Measurements from ENCODE around the gene KCNQ1. TPM values are rescaled to one million over a fixed set of nuclear protein-coding genes. Genes with fewer than 3 reads are reported as not detected.

Gene KCNQ1
- total RNA-seq, 2 donors from 2014 or later: 4.4 to 25.3 TPM

- Histone ChIP-seq H3K27me3 (replicated peaks; ENCODE audit: insufficient read depth) (no peaks in the 10 kb centered on the region), H3K4me3 (no peak overlapping the region), H3K27ac (no peak overlapping the region), H3K4me1 (ENCODE audit: control insufficient read depth in 1 of 2, low read depth in 2 of 2) (no peaks in the 10 kb centered on the region), H3K9me3 (no peaks in the 10 kb centered on the region), H3K36me3 (no peaks in the 10 kb centered on the region)
- no peak for ATAC-seq (ENCODE audit: insufficient number of reproducible peaks, low FRiP score, low read depth)
- no peak for DNase-seq (ENCODE audit: low spot score)
- TF ChIP-seq, protein P1, sequence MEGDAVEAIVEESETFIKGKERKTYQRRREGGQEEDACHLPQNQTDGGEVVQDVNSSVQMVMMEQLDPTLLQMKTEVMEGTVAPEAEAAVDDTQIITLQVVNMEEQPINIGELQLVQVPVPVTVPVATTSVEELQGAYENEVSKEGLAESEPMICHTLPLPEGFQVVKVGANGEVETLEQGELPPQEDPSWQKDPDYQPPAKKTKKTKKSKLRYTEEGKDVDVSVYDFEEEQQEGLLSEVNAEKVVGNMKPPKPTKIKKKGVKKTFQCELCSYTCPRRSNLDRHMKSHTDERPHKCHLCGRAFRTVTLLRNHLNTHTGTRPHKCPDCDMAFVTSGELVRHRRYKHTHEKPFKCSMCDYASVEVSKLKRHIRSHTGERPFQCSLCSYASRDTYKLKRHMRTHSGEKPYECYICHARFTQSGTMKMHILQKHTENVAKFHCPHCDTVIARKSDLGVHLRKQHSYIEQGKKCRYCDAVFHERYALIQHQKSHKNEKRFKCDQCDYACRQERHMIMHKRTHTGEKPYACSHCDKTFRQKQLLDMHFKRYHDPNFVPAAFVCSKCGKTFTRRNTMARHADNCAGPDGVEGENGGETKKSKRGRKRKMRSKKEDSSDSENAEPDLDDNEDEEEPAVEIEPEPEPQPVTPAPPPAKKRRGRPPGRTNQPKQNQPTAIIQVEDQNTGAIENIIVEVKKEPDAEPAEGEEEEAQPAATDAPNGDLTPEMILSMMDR (IDR thresholded peaks at IDR 0.05): no peak
These were observed 4.9 kb downstream of the KCNQ1 start for GRCh38 chr11:2449548-2450320.

DNA sequence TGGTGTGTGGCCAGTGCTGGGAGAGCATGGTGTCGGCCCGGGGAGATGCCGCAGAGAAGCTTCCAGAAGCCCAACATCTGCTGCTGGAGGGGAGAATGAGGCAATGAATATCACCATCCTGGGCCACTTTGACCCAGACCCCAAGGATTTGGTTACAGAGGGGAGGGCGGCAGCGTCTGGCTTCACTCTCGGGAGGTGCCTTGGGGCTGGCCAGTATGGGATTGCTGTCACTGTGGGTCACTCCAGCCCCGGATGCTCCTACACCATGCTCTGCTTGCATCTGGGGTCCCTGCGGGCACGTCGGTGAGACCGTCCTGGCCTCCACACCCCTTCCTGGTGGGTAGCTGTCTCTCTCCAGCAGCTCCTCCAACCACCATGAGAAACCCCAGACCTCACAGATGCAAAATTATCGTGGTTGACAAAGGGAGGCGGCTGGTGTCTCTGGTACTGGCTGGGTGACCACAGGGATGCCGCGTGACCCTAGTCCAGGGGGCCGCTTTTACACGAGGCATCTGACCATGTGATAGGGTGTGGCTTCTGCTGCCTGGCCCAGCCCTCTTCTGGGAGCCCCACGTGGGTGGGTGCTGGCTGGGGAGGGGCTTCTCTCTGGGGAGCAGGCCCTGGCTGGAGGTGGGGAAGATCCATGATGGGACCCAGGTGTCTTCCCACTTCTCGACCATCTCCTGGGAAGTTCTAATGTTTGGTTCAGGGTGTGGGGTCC lies 5.7 kb downstream of the KCNQ1 start:
- H3K27me3 ChIP-seq (replicated peaks; ENCODE audit: insufficient read depth): no peaks in the 10 kb centered on the region

DNA sequence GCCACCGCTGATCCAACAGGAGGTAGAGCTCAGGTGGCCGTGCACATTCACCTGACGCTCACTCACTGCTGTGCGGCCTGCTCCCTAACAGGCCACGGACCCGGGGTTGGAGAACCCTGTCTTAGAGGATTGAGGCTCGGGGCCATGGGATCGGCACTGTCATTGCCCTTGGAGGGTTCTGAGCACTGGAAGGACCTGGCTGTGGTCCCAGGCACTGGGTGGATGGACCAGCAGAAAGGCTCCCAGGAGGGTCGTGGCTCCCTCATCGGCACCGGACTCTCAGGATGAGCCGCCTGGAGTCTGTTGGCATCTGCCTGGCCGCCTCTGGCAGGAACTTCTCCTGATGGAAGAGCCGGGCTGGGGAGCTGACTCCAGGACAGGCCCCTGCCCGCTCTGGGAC lies 6.5 kb downstream of the KCNQ1 start:
- H3K4me3 ChIP-seq: no peak overlapping the region
- DNase-seq (ENCODE audit: low spot score) (no peak), ATAC-seq (ENCODE audit: insufficient number of reproducible peaks, low FRiP score, low read depth) (no peak)
- no peak overlapping the region for H3K27ac ChIP-seq
- H3K36me3 ChIP-seq: no peaks in the 10 kb centered on the region
- no peaks in the 10 kb centered on the region for H3K4me1 ChIP-seq (ENCODE audit: control insufficient read depth in 1 of 2, low read depth in 2 of 2)
- H3K27me3 ChIP-seq (replicated peaks; ENCODE audit: insufficient read depth): no peaks in the 10 kb centered on the region
- no peaks in the 10 kb centered on the region for H3K9me3 ChIP-seq
- TF ChIP-seq, protein P1 (IDR thresholded peaks at IDR 0.05): no peak

More for the DNA sequence above, 5.7 kb downstream of the KCNQ1 start:
- Histone ChIP-seq H3K27ac (no peak overlapping the region), H3K36me3 (no peaks in the 10 kb centered on the region), H3K4me1 (ENCODE audit: control insufficient read depth in 1 of 2, low read depth in 2 of 2) (no peaks in the 10 kb centered on the region), H3K4me3 (no peak overlapping the region), H3K9me3 (no peaks in the 10 kb centered on the region)
- TF ChIP-seq, protein P1 (IDR thresholded peaks at IDR 0.05): no peak
- no peak for ATAC-seq (ENCODE audit: insufficient number of reproducible peaks, low FRiP score, low read depth)
- DNase-seq (ENCODE audit: low spot score): no peak

- TF ChIP-seq, protein P1 (IDR thresholded peaks at IDR 0.05): no peak
- Histone ChIP-seq H3K9me3 (no peaks in the 10 kb centered on the region), H3K4me3 (no peak overlapping the region), H3K27ac (no peak overlapping the region), H3K27me3 (replicated peaks; ENCODE audit: insufficient read depth) (no peaks in the 10 kb centered on the region), H3K36me3 (no peaks in the 10 kb centered on the region), H3K4me1 (ENCODE audit: control insufficient read depth in 1 of 2, low read depth in 2 of 2) (no peaks in the 10 kb centered on the region)
- ATAC-seq (ENCODE audit: insufficient number of reproducible peaks, low FRiP score, low read depth): no peak
- no peak for DNase-seq (ENCODE audit: low spot score)
These were observed 7.1 kb downstream of the KCNQ1 start for GRCh38 chr11:2451916-2452315.

DNA sequence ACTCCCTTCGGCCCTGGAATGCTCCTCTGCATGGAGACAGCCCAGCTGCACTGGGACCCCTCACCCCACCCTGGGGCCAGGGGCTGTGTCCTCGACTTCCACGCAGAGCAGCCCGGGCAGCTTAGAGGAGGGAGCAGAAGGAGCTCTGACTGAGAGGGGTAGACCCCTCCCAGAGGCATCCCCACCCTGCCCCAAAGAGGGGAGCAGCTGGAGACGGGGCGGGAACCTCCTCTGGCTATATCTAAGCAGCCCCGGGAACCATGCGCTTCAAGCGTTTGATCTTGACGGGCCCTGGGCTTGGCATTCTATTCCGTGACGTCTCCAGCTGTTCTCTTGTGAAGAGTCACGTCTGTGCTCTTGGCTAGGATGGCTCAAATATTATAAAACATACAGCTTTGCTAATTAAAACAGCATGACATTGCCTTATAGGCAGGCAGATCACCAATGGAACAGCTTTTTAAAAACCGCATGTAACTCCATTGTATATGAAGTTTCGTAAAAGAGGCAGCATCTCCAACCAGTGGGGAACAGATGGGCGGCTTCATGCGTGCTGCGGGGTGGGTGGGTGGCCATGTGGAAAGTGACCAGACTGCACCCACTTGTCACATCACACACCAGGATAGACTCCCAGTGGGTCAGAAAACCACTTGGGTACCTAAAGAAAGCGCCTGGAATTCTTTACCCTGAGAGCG lies 7.7 kb downstream of the KCNQ1 start:
- DNase-seq (ENCODE audit: low spot score) (no peak), ATAC-seq (ENCODE audit: insufficient number of reproducible peaks, low FRiP score, low read depth) (no peak)
- H3K4me1 ChIP-seq (ENCODE audit: control insufficient read depth in 1 of 2, low read depth in 2 of 2): no peaks in the 10 kb centered on the region
- no peaks in the 10 kb centered on the region for H3K9me3 ChIP-seq
- H3K27ac ChIP-seq: no peak overlapping the region
- no peaks in the 10 kb centered on the region for H3K36me3 ChIP-seq
- H3K4me3 ChIP-seq: no peak overlapping the region
- no peaks in the 10 kb centered on the region for H3K27me3 ChIP-seq (replicated peaks; ENCODE audit: insufficient read depth)
- TF ChIP-seq, protein P1 (IDR thresholded peaks at IDR 0.05): no peak
